GF-D8 (cell line): ENCODE results near the gene RPN1.
"Not testable (repeated sequence)": the region's sequence is repeated elsewhere in the genome, so short reads cannot be mapped to it uniquely, and the experiment has no call there.

Source experiments
- DNase-seq: peaks from one replicate; lab custom pipeline; 2025; lab: John Stamatoyannopoulos, UW

RPN1 gene

GRCh38 chr3:128609294-128609693 is 41.3 kb downstream of the RPN1 start:
- DNase-seq, result no peak

GRCh38 chr3:128607710-128608048 is 42.9 kb downstream of the RPN1 start:
- DNase-seq, result no peak

- DNase-seq, result no peak
Observed at GRCh38 chr3:128606094-128606493, 44.5 kb downstream of the RPN1 start.

GRCh38 chr3:128605091-128606046 is 45.2 kb downstream of the RPN1 start:
- peak; percentile 22 for DNase-seq

GRCh38 chr3:128603811-128604775 is 46.5 kb downstream of the RPN1 start:
- DNase-seq, result peak; percentile 99

- DNase-seq, result no peak
Observed at GRCh38 chr3:128603313-128603712, 47.3 kb downstream of the RPN1 start.

GRCh38 chr3:128598884-128599664 is 51.5 kb downstream of the RPN1 start:
- peak; percentile 55 for DNase-seq

GRCh38 chr3:128597900-128598299 is 52.7 kb downstream of the RPN1 start:
- DNase-seq, result no peak

GRCh38 chr3:128592864-128593263 is 57.8 kb downstream of the RPN1 start:
- no peak for DNase-seq

GRCh38 chr3:128591738-128592426 is 58.7 kb downstream of the RPN1 start:
- DNase-seq, result peak; percentile 85

- DNase-seq, result peak; percentile 68
Observed at GRCh38 chr3:128590948-128591347, 59.7 kb downstream of the RPN1 start.

GRCh38 chr3:128589985-128590384 is 60.6 kb downstream of the RPN1 start:
- DNase-seq, result not testable (repeated sequence)

- peak; percentile 89 for DNase-seq
Observed at GRCh38 chr3:128588147-128588546, 62.5 kb downstream of the RPN1 start.

- no peak for DNase-seq
Observed at GRCh38 chr3:128587391-128587790, 63.2 kb downstream of the RPN1 start.

- DNase-seq, result not testable (repeated sequence)
Observed at GRCh38 chr3:128586932-128587331, 63.7 kb downstream of the RPN1 start.

GRCh38 chr3:128586391-128586790 is 64.2 kb downstream of the RPN1 start:
- DNase-seq, result not testable (repeated sequence)

- no peak for DNase-seq
Observed at GRCh38 chr3:128585974-128586373, 64.6 kb downstream of the RPN1 start.

- DNase-seq, result peak; percentile 77
Observed at GRCh38 chr3:128585189-128585588, 65.4 kb downstream of the RPN1 start.

GRCh38 chr3:128584412-128585020 is 66.1 kb downstream of the RPN1 start:
- peak; percentile 79 for DNase-seq

GRCh38 chr3:128581566-128581965 is 69.1 kb downstream of the RPN1 start:
- DNase-seq, result no peak

- no peak for DNase-seq
Observed at GRCh38 chr3:128579927-128580326, 70.7 kb downstream of the RPN1 start.
